Gastrocnemius medialis (tissue), 4 donors: ENCODE data around the gene PRICKLE2. TPM values are rescaled to one million over a fixed set of nuclear protein-coding genes. Genes with fewer than 3 reads are reported as not detected.

Experiments used
- ATAC-seq, 2 donors: fragments of 150-250 bp; one replicate each; pipeline ENCODE4 v1.9.1; 2016
- DNase-seq, 2 donors: peaks; one replicate each; pipeline ENCODE4 v3.0.0-alpha.2; 2019
- H3K27ac ChIP-seq, 4 donors: fragments of 200-600 bp; sonication (generic); 1 replicate in 1 of 4; 2 replicates in 3 of 4; pipeline ENCODE4 v1.5.1; 2016 to 2018; ENCODE audit warnings: mild to moderate bottlenecking in 2 of 4, moderate library complexity in 1 of 4
- H3K27me3 ChIP-seq, 3 donors: fragments of 200-600 bp; sonication (generic) in 2 of 3; 1 replicate in 1 of 3; 2 replicates in 2 of 3; pipeline versions ENCODE4 v1.5.1 to v1.6.0; 2016 to 2019; ENCODE audit warnings: mild to moderate bottlenecking in 1 of 3, moderate library complexity in 1 of 3
- H3K36me3 ChIP-seq, 2 donors: fragments of 200-600 bp; sonication (generic) in 1 of 2; one replicate each; pipeline ENCODE4 v1.5.1; 2017 to 2018
- H3K4me1 ChIP-seq, 2 donors: fragments of 200-600 bp; sonication (generic) in 1 of 2; one replicate each; pipeline ENCODE4 v1.5.1; 2016 to 2017; ENCODE audit warnings: mild to moderate bottlenecking in 2 of 2
- H3K4me3 ChIP-seq, 4 donors: fragments of 200-600 bp; sonication (generic) in 3 of 4; 1 replicate in 1 of 4; 2 replicates in 3 of 4; pipeline ENCODE4 v1.5.1; 2016 to 2019; ENCODE audit warnings: mild to moderate bottlenecking in 2 of 4
- H3K9me3 ChIP-seq, 3 donors: fragments of 200-600 bp; sonication (generic) in 2 of 3; 1 replicate in 1 of 3; 2 replicates in 2 of 3; pipeline ENCODE4 v1.5.1; 2016 to 2019
- CTCF ChIP-seq, 5 experiments: fragments of 450-650 bp in 3 of 5; fragments of 200-600 bp in 2 of 5; sonication (generic) in 2 of 5; IDR thresholded peaks in 4 of 5; conservative IDR thresholded peaks in 1 of 5; 1 replicate in 4 of 5; 2 replicates in 1 of 5; pipeline ENCODE4 v1.5.1; 2016 to 2019; ENCODE audit warnings: antibody characterized with exemption in 5 of 5, mild to moderate bottlenecking in 3 of 5, moderate library complexity in 3 of 5
- POLR2A ChIP-seq, 2 donors: fragments of 450-650 bp; IDR thresholded peaks; one replicate each; pipeline ENCODE4 v1.6.1; 2017; ENCODE audit warnings: antibody characterized with exemption in 2 of 2, mild to moderate bottlenecking in 2 of 2, moderate library complexity in 2 of 2
- in situ Hi-C, 4 donors: fragments of 200-750 bp; cut with MboI; loops; one replicate each; pipeline versions ENCODE4 v1.15.0 to v1.8.0; 2017; ENCODE audit warnings: low sequenced_read_pairs in 4 of 4
- intact Hi-C: fragments of 100-400 bp; cut with DNase I; formaldehyde crosslinking; loops from one replicate; pipeline ENCODE4 v1.15.1; 2023; ENCODE audit warnings: low total_unique reads
- total RNA-seq, 4 donors: library from RNA; depleted of rRNA; stranded (reverse); fragments of >200 nt; gene quantifications; one replicate each; pipeline versions ENCODE4 v1.1.0 to v1.2.3, GENCODE V29; 2016

PRICKLE2 gene
- total RNA-seq, 4 donors from 2014 or later: 3.6 to 6.7 (median 4.6) TPM

GRCh38 chr3:64082411-64082810 lies 142.9 kb downstream of the PRICKLE2 start:
- Histone ChIP-seq H3K9me3 (no peaks in the 10 kb centered on the region), H3K4me1 (no peaks in the 10 kb centered on the region), H3K36me3 (no peaks in the 10 kb centered on the region), H3K27me3 (no peaks in the 10 kb centered on the region), H3K4me3 (no peak overlapping the region), H3K27ac (no peak overlapping the region)
- in situ Hi-C loops: no loop called here
- DNase-seq (no peak), ATAC-seq (no peak)
- intact Hi-C loops: no loop called here
- TF ChIP-seq POLR2A (IDR thresholded peaks at IDR 0.05) (no peak), CTCF (IDR thresholded peaks at IDR 0.05 in 4 of 5, conservative IDR thresholded peaks at IDR 0.05 in 1 of 5) (no peak)

- no peak for DNase-seq
- TF ChIP-seq CTCF (IDR thresholded peaks at IDR 0.05 in 4 of 5, conservative IDR thresholded peaks at IDR 0.05 in 1 of 5): no peak
- no peak for TF ChIP-seq POLR2A (IDR thresholded peaks at IDR 0.05)
- Histone ChIP-seq H3K27ac (no peak overlapping the region), H3K4me3 (no peak overlapping the region), H3K9me3 (no peaks in the 10 kb centered on the region), H3K36me3 (no peaks in the 10 kb centered on the region), H3K27me3 (no peaks in the 10 kb centered on the region), H3K4me1 (no peaks in the 10 kb centered on the region)
- in situ Hi-C loops (no loop called here), intact Hi-C loops (no loop called here)
- ATAC-seq: no peak
These were observed 144.0 kb downstream of the PRICKLE2 start for GRCh38 chr3:64081235-64081630.

- DNase-seq (no peak), ATAC-seq (no peak)
- Histone ChIP-seq H3K27me3 (no peaks in the 10 kb centered on the region), H3K9me3 (no peaks in the 10 kb centered on the region), H3K27ac (no peak overlapping the region), H3K4me3 (no peak overlapping the region), H3K4me1 (no peaks in the 10 kb centered on the region), H3K36me3 (no peaks in the 10 kb centered on the region)
- TF ChIP-seq POLR2A (IDR thresholded peaks at IDR 0.05): no peak
- no peak for TF ChIP-seq CTCF (IDR thresholded peaks at IDR 0.05 in 4 of 5, conservative IDR thresholded peaks at IDR 0.05 in 1 of 5)
- intact Hi-C loops (no loop called here), in situ Hi-C loops (no loop called here)
These were observed 144.5 kb downstream of the PRICKLE2 start for GRCh38 chr3:64080616-64081234.

- no peaks in the 10 kb centered on the region for H3K36me3 ChIP-seq
- intact Hi-C loops (no loop called here), in situ Hi-C loops (no loop called here)
- no peak overlapping the region for H3K27ac ChIP-seq
- no peak for ATAC-seq
- H3K27me3 ChIP-seq: no peaks in the 10 kb centered on the region
- no peak for DNase-seq
- no peaks in the 10 kb centered on the region for H3K4me1 ChIP-seq
- no peak overlapping the region for H3K4me3 ChIP-seq
- H3K9me3 ChIP-seq: no peaks in the 10 kb centered on the region
- TF ChIP-seq CTCF (IDR thresholded peaks at IDR 0.05 in 4 of 5, conservative IDR thresholded peaks at IDR 0.05 in 1 of 5) (no peak), POLR2A (IDR thresholded peaks at IDR 0.05) (no peak)
These were observed 145.7 kb downstream of the PRICKLE2 start for GRCh38 chr3:64079369-64080150.
